Hematopoietic multipotent progenitor cell (in vitro differentiated cells): ENCODE measurements around the gene PCNX1. TPM values are rescaled to one million over a fixed set of nuclear protein-coding genes. Genes with fewer than 3 reads are reported as not detected.
"Not testable (repeated sequence)": the region's sequence is repeated elsewhere in the genome, so short reads cannot be mapped to it uniquely, and the experiment has no call there.

ENCODE experiments used
- DNase-seq, 3 donors: peaks; one replicate each; pipeline ENCODE4 v3.0.0-alpha.2; 2011 to 2015; ENCODE audit warnings: low read depth in 2 of 3, low spot score in 2 of 3
- total RNA-seq: library from RNA; depleted of rRNA; stranded (reverse); fragments of >200 nt; gene quantifications from one replicate; pipeline ENCODE4 v1.2.3, GENCODE V29; 2012

Gene PCNX1
- total RNA-seq = 55.2 TPM

GRCh38 chr14:70907176-70907995 is at the start of gene PCNX1:
PCNX1 (plus strand) TSS chr14:70907459; CDS start chr14:70907851, 392 bp downstream.
- DNase-seq = peak; percentile 79 to 93 (median 90)

- DNase-seq = no peak
Observed at GRCh38 chr14:70857496-70857890, 49.8 kb upstream of the PCNX1 start.

GRCh38 chr14:70858641-70859040 is 48.6 kb upstream of the PCNX1 start:
- DNase-seq = no peak

GRCh38 chr14:70866992-70867391 is 40.3 kb upstream of the PCNX1 start:
- not testable (repeated sequence) for DNase-seq

- DNase-seq = no peak
Observed at GRCh38 chr14:70871001-70871400, 36.3 kb upstream of the PCNX1 start.

- DNase-seq = no peak
Observed at GRCh38 chr14:70871863-70872677, 35.2 kb upstream of the PCNX1 start.

- DNase-seq = no peak
Observed at GRCh38 chr14:70872678-70873020, 34.6 kb upstream of the PCNX1 start.

- peak in 2 of 3 donors; percentile 37 to 69 for DNase-seq
Observed at GRCh38 chr14:70873627-70874026, 33.6 kb upstream of the PCNX1 start.

- not testable (repeated sequence) for DNase-seq
Observed at GRCh38 chr14:70875811-70876460, 31.3 kb upstream of the PCNX1 start.

- DNase-seq = no peak
Observed at GRCh38 chr14:70879448-70879847, 27.8 kb upstream of the PCNX1 start.

GRCh38 chr14:70880888-70881287 is 26.4 kb upstream of the PCNX1 start:
- not testable (repeated sequence) for DNase-seq

GRCh38 chr14:70881549-70882177 is 25.6 kb upstream of the PCNX1 start:
- no peak for DNase-seq

- peak in 2 of 3 donors; percentile 71 to 75 for DNase-seq
Observed at GRCh38 chr14:70882776-70883492, 24.3 kb upstream of the PCNX1 start.

- no peak for DNase-seq
Observed at GRCh38 chr14:70884595-70885342, 22.5 kb upstream of the PCNX1 start.

- no peak for DNase-seq
Observed at GRCh38 chr14:70885343-70886022, 21.8 kb upstream of the PCNX1 start.

GRCh38 chr14:70886421-70887206 is 20.6 kb upstream of the PCNX1 start:
- peak in 2 of 3 donors; percentile 84 to 94 for DNase-seq

GRCh38 chr14:70887207-70887681 is 20.0 kb upstream of the PCNX1 start:
- no peak for DNase-seq
